Right ventricle myocardium superior (tissue), 1 donor: Measurements from ENCODE around the gene EXD2. TPM values are rescaled to one million over a fixed set of nuclear protein-coding genes. Genes with fewer than 3 reads are reported as not detected.
"Not testable (repeated sequence)": the region's sequence is repeated elsewhere in the genome, so short reads cannot be mapped to it uniquely, and the experiment has no call there.

Experiments
- ATAC-seq: fragments of 200-7000 bp; cut with Tn5 transposase; one replicate; pipeline ENCODE4 v1.9.1; 2020; ENCODE audit warnings: mild to moderate bottlenecking; ENCODE audit not compliant: poor library complexity
- DNase-seq: peaks from one replicate; pipeline ENCODE4 v3.0.0-alpha.2; 2020
- intact Hi-C: fragments of 100-400 bp; cut with DNase I; formaldehyde crosslinking; loops from one replicate; pipeline ENCODE4 v1.11.2; 2022
- long read RNA-seq: library from polyadenylated mRNA; unstranded; transcript quantifications from one replicate; pipeline ENCODE4 v2.0.0, GENCODE V29; 2021
- total RNA-seq: library from RNA; stranded (reverse); fragmentation: NEBNext Ultra II Directional; extraction: Animal tissue kit (Norgen Biotek cat#: 25700); gene quantifications from one replicate; pipeline ENCODE4 v1.2.1, GENCODE V29; 2021
- donor health status: DM: no; HTN: yes; CAD: no; lungs with severe emphysema.

EXD2 gene, protein sequence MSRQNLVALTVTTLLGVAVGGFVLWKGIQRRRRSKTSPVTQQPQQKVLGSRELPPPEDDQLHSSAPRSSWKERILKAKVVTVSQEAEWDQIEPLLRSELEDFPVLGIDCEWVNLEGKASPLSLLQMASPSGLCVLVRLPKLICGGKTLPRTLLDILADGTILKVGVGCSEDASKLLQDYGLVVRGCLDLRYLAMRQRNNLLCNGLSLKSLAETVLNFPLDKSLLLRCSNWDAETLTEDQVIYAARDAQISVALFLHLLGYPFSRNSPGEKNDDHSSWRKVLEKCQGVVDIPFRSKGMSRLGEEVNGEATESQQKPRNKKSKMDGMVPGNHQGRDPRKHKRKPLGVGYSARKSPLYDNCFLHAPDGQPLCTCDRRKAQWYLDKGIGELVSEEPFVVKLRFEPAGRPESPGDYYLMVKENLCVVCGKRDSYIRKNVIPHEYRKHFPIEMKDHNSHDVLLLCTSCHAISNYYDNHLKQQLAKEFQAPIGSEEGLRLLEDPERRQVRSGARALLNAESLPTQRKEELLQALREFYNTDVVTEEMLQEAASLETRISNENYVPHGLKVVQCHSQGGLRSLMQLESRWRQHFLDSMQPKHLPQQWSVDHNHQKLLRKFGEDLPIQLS
- total RNA-seq = 16.7 TPM
- long read RNA-seq, partial matches to known transcripts = 11 of 46 reads
- long read RNA-seq, other reads (novel, unspliced or antisense) = 31 of 46 reads

GRCh38 chr14:69191340-69192111, at the start of gene EXD2:
EXD2 (plus strand) TSS chr14:69191498; CDS start chr14:69209471, 17,973 bp downstream.
- DNase-seq (peak; percentile 90), ATAC-seq (peak; percentile 99)
- intact Hi-C loops = no loop called here

DNA sequence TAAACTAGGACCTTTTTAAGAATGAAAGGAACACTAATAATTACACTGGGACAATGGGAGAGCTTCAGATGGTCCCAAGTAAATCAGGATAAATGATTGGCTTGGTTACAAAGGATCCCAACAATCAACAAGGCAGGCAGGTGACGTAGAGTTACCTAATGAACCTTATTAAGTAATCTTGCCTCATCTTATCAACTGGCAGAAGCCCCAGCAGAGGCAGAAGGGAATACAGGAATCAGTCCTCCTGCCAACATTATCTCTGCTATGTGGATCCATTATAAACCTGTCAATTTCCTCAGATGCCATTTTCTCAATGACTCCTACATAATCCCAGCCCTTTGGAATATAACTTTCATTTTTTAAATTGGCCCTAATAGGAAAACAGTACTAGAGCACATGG, 49.7 kb upstream of the EXD2 start:
- ATAC-seq (no peak), DNase-seq (no peak)
- intact Hi-C loops = no loop called here

DNA sequence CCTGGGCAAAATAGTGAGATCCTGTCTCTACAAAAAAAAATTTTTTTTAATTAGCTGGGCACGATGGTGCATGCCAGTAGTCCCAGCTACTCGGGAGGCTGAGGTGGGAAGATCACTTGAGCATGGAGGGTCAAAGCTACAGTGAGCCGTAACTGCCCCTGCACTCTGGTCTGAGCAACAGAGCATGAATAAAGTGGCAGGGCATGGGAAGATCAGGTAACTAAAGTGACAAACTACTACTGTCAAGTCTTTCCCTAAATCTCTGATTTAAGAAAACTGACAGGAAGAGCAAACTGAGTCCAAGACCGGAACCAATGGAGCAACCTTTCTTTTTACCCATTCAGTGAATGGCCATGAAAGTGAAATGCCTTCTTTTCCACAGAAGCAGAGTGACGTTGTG, 49.2 kb upstream of the EXD2 start:
- DNase-seq (no peak), ATAC-seq (no peak)
- intact Hi-C loops = no loop called here

- no peak for ATAC-seq
- intact Hi-C loops = no loop called here
- DNase-seq = no peak
Measured at GRCh38 chr14:69149461-69150244, 41.6 kb upstream of the EXD2 start.

GRCh38 chr14:69151458-69152180, 39.7 kb upstream of the EXD2 start:
- ATAC-seq (peak; percentile 82), DNase-seq (peak; percentile 80)
- intact Hi-C loops = no loop called here

DNA sequence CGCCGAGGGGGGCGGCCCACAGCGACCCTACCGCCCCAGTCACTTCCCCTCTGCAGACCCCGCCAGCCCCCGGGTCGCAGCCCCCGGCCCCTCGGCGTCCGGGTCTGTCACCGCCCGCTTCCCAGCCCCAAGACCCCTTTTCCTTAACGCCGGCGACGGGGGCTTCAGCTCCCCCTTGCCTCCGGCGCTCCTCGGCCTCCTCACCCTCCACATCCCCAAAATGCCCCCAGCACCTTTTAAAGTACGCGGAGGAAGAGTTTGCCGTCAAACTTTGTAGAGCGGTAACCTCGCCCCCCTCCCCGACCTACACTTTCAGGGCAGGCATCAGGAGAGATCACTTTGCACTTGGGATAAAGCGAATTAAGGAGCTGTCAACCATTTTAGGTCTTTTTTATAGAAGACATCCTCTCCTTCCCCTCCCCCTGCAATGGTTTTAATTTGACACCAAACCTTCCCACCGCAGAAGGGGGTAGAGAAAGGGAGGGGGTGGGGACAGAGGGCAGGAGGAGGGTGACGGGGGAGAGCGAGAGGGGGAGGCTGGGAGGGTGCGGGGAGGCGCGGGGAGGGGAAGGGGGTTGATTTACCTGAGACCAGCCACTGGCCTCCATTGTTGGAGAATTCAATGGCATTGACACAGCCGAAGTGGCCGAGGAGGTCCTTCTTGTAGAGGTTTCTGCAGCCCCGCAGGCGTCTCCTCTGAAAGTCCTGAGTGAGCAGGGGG, 39.0 kb upstream of the EXD2 start:
- peak; percentile 38 for ATAC-seq
- no peak for DNase-seq
- intact Hi-C loops = no loop called here

- intact Hi-C loops = no loop called here
- ATAC-seq = no peak
- DNase-seq = peak; percentile 96
Measured at GRCh38 chr14:69152902-69153151, 38.5 kb upstream of the EXD2 start, which contains the start of gene DCAF5. DCAF5 (minus strand) TSS chr14:69153119; CDS start chr14:69152978, 141 bp downstream.

DNA sequence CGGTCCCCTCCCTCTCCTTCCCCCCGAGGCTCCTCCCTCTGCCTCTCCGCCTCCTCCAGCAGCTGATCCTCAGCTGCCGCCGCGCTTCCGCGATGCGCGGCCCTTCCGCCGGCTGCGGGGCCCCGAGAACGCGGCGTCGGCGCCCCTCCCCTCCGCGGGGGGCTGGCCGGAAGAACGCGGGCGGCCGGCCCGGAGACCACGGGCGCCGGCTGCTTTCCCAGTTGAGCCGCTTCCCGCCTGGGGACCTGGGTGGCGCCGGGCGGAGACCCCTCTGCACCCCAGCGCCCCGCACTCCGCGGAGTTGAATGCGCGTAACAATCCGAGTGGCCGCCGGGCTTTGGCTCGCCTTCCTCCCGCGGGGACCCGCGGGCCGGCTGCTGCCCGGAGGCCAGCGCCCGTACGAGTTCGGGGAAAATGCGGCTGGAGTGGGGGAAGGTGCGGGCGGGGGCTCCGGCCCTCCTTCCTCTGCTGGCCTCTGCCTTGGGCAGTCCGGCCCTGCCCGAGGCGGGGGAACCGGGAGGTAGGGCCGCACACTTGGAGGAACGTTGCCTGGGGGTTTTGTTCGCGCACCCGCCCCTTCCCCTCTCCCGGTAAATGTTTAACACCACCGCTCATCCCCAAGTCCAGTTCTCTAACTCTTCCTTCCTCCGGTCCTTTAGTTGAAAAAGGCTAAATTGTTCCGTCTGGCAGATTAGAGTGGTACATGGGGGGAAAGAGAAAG, 38.0 kb upstream of the EXD2 start:
- DNase-seq (no peak), ATAC-seq (peak; percentile 92)
- intact Hi-C loops = no loop called here

DNA sequence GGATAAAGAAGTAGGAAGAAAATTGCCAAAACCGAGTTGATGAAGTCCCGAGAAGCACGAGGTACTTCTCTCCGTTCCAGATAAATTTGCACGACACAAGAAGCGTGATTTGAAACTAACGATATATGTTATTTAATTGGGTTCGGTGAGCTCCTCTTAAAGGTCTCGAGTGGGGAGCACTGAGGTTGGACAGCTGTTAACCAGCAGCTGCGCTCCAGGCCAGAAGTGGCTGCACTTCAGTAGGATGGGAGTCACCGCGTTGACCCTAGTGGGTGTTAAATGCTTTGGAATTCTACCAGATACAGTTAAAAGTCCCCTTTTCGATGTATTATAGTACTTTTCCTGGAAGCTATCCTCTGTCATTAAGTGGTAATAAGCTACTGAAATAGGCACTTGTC, 37.4 kb upstream of the EXD2 start:
- DNase-seq = peak; percentile 55
- ATAC-seq = no peak
- intact Hi-C loops = no loop called here

DNA sequence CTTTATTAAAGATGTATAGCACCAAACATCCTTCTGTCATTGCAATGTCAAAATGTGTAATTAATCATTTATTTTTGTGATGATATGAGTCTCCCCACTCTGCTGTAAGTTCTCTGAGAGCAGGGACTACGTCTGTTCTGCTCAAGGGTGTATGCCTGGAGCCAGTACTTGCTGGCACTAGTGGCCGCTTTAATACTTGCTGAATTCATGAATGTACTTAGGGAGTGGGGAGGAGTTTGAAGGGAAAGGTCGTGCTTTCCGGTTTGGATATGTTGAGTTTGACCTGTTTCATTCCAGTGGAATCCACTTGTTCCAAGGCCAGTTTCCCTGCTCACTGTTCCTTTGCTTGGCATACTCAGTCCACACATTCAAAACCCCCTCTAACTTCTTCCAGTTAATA, 36.5 kb upstream of the EXD2 start:
- DNase-seq (no peak), ATAC-seq (no peak)
- intact Hi-C loops = no loop called here

- ATAC-seq (no peak), DNase-seq (no peak)
- intact Hi-C loops = no loop called here
Measured at GRCh38 chr14:69156224-69156623, 35.1 kb upstream of the EXD2 start.

GRCh38 chr14:69161590-69161989, 29.7 kb upstream of the EXD2 start:
- no peak for ATAC-seq
- DNase-seq = no peak
- intact Hi-C loops = no loop called here

DNA sequence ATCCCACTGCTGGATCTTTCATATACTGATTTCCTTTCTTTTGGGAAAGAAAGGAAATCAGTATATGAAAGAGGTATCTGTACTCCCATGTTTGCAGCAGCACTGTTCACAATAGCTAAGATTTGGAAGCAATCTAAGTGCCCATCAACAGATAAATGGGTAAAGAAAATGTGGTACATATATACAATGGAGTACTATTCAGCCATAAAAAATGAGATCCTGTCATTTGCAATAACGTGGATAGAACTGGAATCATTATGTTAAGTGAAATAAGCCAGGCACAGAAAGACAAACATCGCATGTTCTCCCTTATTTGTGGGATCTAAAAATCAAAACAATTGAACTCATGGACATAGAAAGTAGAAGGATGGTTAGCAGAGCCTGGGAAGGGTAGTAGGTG, 25.5 kb upstream of the EXD2 start:
- ATAC-seq, intact Hi-C loops, DNase-seq: not testable (repeated sequence)

DNA sequence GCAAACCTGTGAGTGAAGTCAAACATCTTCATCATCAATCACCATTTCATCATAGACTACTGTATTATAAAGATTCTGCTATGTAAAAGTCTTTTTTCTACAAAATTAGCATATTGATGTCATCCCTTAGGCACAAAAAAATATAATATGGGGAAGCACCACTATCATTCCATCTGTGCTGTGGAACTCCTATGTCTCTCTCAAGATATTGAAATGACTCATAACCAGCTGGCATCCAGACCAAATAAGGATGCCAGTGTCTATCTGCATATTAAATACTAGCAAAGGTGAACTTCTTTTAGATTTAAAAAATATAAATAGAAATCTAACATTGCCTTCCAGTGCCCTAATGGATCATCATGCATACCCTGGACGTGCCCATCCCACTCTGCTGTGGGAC, 20.5 kb upstream of the EXD2 start:
- intact Hi-C loops = no loop called here
- ATAC-seq = no peak
- DNase-seq = no peak

GRCh38 chr14:69171569-69171968, 19.7 kb upstream of the EXD2 start:
- ATAC-seq (no peak), DNase-seq (no peak)
- intact Hi-C loops = no loop called here

DNA sequence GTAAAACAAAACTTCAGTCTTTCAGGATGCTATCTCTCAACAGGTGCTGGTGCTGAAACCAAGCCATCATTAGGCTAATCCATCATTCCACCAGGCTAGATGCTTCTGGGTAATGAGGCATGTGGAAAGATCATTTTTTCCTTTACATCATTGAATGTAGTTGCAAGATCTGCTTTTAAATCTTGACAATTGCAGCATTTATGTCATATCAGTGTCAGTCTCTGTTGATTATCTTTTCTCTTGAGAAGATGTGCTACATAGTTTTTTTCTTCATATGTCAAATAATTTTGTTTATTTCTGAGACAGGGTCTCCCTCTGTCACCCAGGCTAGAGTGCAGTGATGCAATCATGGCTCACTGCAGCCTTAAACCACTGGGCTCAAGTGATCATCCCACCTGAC, 16.2 kb upstream of the EXD2 start:
- intact Hi-C loops = no loop called here
- ATAC-seq = no peak

DNA sequence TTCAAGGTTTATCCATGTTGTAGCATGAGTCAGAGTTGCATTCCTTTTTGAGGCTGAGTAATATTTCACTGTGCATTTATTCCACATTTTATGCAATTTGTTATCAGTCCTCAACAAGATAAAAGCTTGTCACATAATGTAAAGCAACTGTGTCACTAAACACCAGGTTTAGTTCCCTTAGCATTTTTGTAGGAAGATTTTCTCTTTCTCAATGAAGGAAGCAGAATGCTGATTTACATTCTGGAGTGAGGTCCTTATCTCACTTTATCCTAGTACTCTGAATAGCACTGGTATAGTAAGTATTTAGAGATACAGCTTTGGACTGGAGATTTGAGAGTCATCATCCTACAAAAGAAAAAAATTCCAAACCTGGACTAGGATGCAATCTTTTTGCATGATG, 9.8 kb upstream of the EXD2 start:
- no peak for DNase-seq
- ATAC-seq = no peak
- intact Hi-C loops = no loop called here

More for the DNA sequence above, 16.2 kb upstream of the EXD2 start:
- no peak for DNase-seq
